Parathyroid adenoma (tissue), 2 donors: Measurements from ENCODE around the gene CD300LG.
A peak's percentile ranks its signal among the peaks of the same experiment; 100 is the strongest.

ENCODE experiments used
- H2AFZ ChIP-seq: fragments of 300-600 bp; sonication (generic); one replicate; pipeline ENCODE4 v1.7.0; 2017; ENCODE audit warnings: antibody characterized with exemption, mild to moderate bottlenecking
- H3K27ac ChIP-seq: fragments of 300-600 bp; sonication (generic); one replicate; pipeline ENCODE4 v1.7.0; 2017
- H3K27me3 ChIP-seq: fragments of 300-600 bp; sonication (generic); one replicate; pipeline ENCODE4 v1.7.0; 2017; ENCODE audit warnings: low read length; ENCODE audit not compliant: control insufficient read depth, insufficient read depth
- H3K36me3 ChIP-seq: fragments of 300-600 bp; sonication (generic); one replicate; pipeline ENCODE4 v1.7.0; 2017; ENCODE audit warnings: low read length; ENCODE audit not compliant: control insufficient read depth, insufficient read depth
- H3K4me1 ChIP-seq: fragments of 300-600 bp; sonication (generic); one replicate; pipeline ENCODE4 v1.7.0; 2017; ENCODE audit warnings: control low read depth
- H3K4me2 ChIP-seq: fragments of 300-600 bp; sonication (generic); one replicate; pipeline ENCODE4 v1.7.0; 2017; ENCODE audit warnings: low read length
- H3K4me3 ChIP-seq: fragments of 300-600 bp; sonication (generic); one replicate; pipeline ENCODE4 v1.7.0; 2017; ENCODE audit warnings: low read depth, low read length
- H3K79me2 ChIP-seq: fragments of 300-600 bp; sonication (generic); one replicate; pipeline ENCODE4 v1.7.0; 2017; ENCODE audit warnings: control low read depth
- H3K9ac ChIP-seq: fragments of 300-600 bp; sonication (generic); one replicate; pipeline ENCODE4 v1.7.0; 2017; ENCODE audit warnings: mild to moderate bottlenecking
- H3K9me3 ChIP-seq: fragments of 300-600 bp; sonication (generic); one replicate; pipeline ENCODE4 v1.7.0; 2017; ENCODE audit warnings: low read length; ENCODE audit not compliant: control insufficient read depth
- TF ChIP-seq, protein P1 (sequence below): fragments of 300-600 bp; sonication (generic); IDR thresholded peaks from one replicate; pipeline ENCODE4 v1.7.0; 2017; ENCODE audit warnings: antibody characterized with exemption, mild to moderate bottlenecking
- donor health status: primary hyperparathyroidism.

CD300LG gene

DNA sequence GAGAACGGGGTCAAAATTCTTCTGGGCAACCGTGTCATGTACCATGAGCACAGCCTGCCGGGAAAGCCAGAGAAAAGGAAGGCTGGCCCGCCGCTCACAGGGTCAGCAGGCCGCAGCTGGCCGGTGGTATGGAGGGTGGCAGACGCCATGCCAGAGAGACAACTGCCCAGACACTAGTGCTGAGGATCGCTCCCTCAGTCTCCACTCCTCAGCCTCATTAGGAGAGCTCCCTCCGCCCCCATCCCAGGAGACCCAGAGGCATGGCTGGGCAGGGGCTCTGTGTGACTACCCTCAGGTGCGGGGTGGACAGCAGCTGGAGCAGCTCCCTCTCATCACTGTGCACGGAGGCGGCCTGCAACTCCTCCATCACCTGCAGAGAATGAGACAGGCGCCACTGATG is 17.2 kb upstream of the CD300LG start:
- H3K79me2 ChIP-seq = no peaks in the 10 kb centered on the region
- peaks cover 7% of the 10 kb centered on the region for H3K4me1 ChIP-seq
- no peak overlapping the region for H3K4me3 ChIP-seq
- no peak overlapping the region for H3K9ac ChIP-seq
- no peaks in the 10 kb centered on the region for H3K36me3 ChIP-seq
- no peak overlapping the region for H3K4me2 ChIP-seq
- no peaks in the 10 kb centered on the region for H3K9me3 ChIP-seq
- no peak overlapping the region for H3K27ac ChIP-seq
- H2AFZ ChIP-seq = no peak overlapping the region
- no peaks in the 10 kb centered on the region for H3K27me3 ChIP-seq
- TF ChIP-seq, protein P1, sequence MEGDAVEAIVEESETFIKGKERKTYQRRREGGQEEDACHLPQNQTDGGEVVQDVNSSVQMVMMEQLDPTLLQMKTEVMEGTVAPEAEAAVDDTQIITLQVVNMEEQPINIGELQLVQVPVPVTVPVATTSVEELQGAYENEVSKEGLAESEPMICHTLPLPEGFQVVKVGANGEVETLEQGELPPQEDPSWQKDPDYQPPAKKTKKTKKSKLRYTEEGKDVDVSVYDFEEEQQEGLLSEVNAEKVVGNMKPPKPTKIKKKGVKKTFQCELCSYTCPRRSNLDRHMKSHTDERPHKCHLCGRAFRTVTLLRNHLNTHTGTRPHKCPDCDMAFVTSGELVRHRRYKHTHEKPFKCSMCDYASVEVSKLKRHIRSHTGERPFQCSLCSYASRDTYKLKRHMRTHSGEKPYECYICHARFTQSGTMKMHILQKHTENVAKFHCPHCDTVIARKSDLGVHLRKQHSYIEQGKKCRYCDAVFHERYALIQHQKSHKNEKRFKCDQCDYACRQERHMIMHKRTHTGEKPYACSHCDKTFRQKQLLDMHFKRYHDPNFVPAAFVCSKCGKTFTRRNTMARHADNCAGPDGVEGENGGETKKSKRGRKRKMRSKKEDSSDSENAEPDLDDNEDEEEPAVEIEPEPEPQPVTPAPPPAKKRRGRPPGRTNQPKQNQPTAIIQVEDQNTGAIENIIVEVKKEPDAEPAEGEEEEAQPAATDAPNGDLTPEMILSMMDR = no peak

DNA sequence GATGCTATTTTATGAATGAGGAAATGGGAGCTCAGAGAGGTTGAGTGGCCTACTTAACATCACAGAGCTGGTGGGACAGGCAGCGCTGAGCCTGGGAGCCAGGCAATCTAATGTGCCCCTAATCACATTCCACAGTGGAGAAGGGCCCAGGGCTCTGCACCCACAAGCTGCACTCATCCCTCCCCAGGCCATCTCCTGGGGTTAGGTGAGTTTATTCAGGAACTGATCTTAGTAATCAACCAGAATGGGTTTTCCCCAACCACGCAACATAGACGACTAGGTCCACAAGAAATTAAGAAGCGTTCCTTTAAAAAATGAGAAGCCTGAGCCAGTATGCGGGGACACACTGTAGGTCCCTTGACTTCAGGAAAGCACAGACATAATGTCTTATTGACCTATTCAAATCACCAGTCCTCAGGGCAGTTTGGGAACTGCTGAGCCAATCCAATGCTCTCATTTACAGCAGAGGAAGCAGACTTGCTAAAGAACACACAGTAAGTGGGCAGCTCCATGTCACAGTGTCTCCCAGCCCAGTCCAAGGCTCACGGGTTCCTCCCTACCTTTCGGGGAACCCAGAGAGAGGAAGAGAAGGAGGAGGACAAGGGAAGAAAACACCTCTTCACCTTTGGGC is 16.4 kb upstream of the CD300LG start:
- Histone ChIP-seq H3K27ac (no peak overlapping the region), H3K4me2 (no peak overlapping the region), H3K9me3 (no peaks in the 10 kb centered on the region), H3K36me3 (no peaks in the 10 kb centered on the region), H3K4me1 (peaks cover 7% of the 10 kb centered on the region), H3K9ac (no peak overlapping the region), H3K4me3 (no peak overlapping the region), H3K79me2 (no peaks in the 10 kb centered on the region), H3K27me3 (no peaks in the 10 kb centered on the region), H2AFZ (no peak overlapping the region)
- TF ChIP-seq, protein P1 = no peak

GRCh38 chr17:43831633-43832032 is 15.3 kb upstream of the CD300LG start:
- no peaks in the 10 kb centered on the region for H3K27me3 ChIP-seq
- H3K4me3 ChIP-seq = no peak overlapping the region
- no peak overlapping the region for H3K9ac ChIP-seq
- TF ChIP-seq, protein P1 = no peak
- H3K9me3 ChIP-seq = no peaks in the 10 kb centered on the region
- H3K4me1 ChIP-seq = peaks cover 7% of the 10 kb centered on the region
- no peak overlapping the region for H3K4me2 ChIP-seq
- no peaks in the 10 kb centered on the region for H3K79me2 ChIP-seq
- H3K27ac ChIP-seq = no peak overlapping the region
- H3K36me3 ChIP-seq = no peaks in the 10 kb centered on the region
- no peak overlapping the region for H2AFZ ChIP-seq

DNA sequence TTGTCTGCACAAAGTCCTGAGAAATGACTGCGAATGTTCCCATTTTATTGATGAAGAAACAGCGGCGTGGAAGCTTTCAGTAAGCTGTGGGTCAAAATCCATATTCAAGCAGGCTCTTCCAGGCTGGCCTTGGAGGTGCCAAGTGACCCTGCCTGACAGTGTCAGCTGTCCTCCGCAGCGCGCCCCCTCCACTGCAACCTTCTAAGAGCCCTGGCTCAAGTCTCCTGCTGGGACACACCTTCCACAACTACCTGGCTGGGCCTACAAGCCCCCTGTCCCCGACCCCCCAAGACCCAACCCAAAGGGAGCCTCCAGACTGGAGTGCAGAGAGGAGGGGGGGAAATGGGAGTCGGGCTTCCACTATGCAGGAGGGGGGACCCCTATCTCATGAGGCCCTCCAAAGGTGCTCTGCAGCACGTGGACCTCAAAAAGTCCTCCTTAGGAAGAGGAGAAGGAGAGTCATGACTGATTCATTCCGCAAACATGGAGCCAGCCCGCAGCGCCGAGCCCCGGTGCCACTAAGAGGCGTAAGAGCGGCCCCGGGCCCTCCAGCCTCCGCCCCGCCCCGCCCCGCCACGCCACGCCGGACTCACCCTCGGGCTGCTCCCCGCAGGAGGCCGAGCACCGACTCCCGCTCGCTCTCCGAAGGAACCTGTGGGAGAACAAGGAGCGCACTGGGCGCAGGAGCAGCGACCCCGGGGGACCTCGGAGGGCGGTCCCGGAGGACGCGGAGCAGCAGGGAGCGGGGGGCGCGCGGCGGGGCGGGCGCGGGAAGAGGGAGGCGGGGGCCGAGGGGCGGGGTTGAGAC is 14.6 kb upstream of the CD300LG start:
- Histone ChIP-seq H3K27ac (no peak overlapping the region), H3K79me2 (no peaks in the 10 kb centered on the region), H3K27me3 (no peaks in the 10 kb centered on the region), H3K4me2 (peak overlapping the region; percentile 68), H3K9ac (peak overlapping the region; percentile 46), H3K4me1 (peaks cover 7% of the 10 kb centered on the region), H3K9me3 (no peaks in the 10 kb centered on the region), H3K4me3 (peak overlapping the region; percentile 41), H2AFZ (peak overlapping the region; percentile 97), H3K36me3 (no peaks in the 10 kb centered on the region)
- TF ChIP-seq, protein P1 = no peak
